Esophagus squamous epithelium (tissue), 5 donors: ENCODE data around the gene PIP5KL1. TPM values are rescaled to one million over a fixed set of nuclear protein-coding genes. Genes with fewer than 3 reads are reported as not detected.
A peak's percentile ranks its signal among the peaks of the same experiment; 100 is the strongest.

Experiments used
- DNase-seq: peaks from one replicate; lab custom pipeline; 2025; lab: John Stamatoyannopoulos, UW
- H3K27ac ChIP-seq, 4 donors: fragments of 200-600 bp; sonication (generic); one replicate each; pipeline ENCODE4 v1.5.1; 2016 to 2019; ENCODE audit warnings: mild to moderate bottlenecking in 1 of 4
- H3K27me3 ChIP-seq, 4 donors: fragments of 200-600 bp; sonication (generic); 1 replicate in 3 of 4; 2 replicates in 1 of 4; pipeline versions ENCODE4 v1.5.1 to v1.6.0; 2017 to 2021; ENCODE audit warnings: antibody characterized with exemption in 1 of 4
- H3K36me3 ChIP-seq, 3 donors: fragments of 200-600 bp; sonication (generic); one replicate each; pipeline ENCODE4 v1.5.1; 2016 to 2019
- H3K4me1 ChIP-seq, 3 donors: fragments of 200-600 bp; sonication (generic); one replicate each; pipeline ENCODE4 v1.5.1; 2017 to 2019
- H3K4me3 ChIP-seq, 4 donors: fragments of 200-600 bp; sonication (generic); 1 replicate in 3 of 4; 2 replicates in 1 of 4; pipeline ENCODE4 v1.5.1; 2016 to 2019; ENCODE audit warnings: mild to moderate bottlenecking in 2 of 4, moderate library complexity in 1 of 4
- H3K9me3 ChIP-seq, 3 donors: fragments of 200-600 bp; sonication (generic); one replicate each; pipeline ENCODE4 v1.5.1; 2016 to 2019
- CTCF ChIP-seq, 6 experiments: fragments of 450-650 bp in 4 of 6; fragments of 200-600 bp in 2 of 6; sonication (generic) in 2 of 6; IDR thresholded peaks; one replicate each; pipeline ENCODE4 v1.5.1; 2016 to 2019; ENCODE audit warnings: antibody characterized with exemption in 6 of 6, mild to moderate bottlenecking in 4 of 6, moderate library complexity in 4 of 6
- POLR2A ChIP-seq, 4 donors: fragments of 450-650 bp; IDR thresholded peaks; one replicate each; pipeline ENCODE4 v1.6.1; 2017; ENCODE audit warnings: antibody characterized with exemption in 4 of 4, mild to moderate bottlenecking in 4 of 4, moderate library complexity in 3 of 4
- whole genome bisulfite sequencing, 2 donors: methylation state at CpG; one replicate each; pipeline ENCODE4 v1.1.5; 2018; 5-methylcytosine and 5-hydroxymethylcytosine counted together
- intact Hi-C: fragments of 100-400 bp; cut with DNase I; formaldehyde crosslinking; loops from one replicate; pipeline ENCODE4 v1.15.0; 2022
- total RNA-seq, 4 donors: library from RNA; depleted of rRNA; stranded (reverse); fragments of >200 nt; gene quantifications; one replicate each; pipeline ENCODE4 v1.1.0, GENCODE V29; 2016
- donor health status: DM: yes; HTN: yes; CAD: no.

The PIP5KL1 gene
- total RNA-seq, 4 donors from 2014 or later: 3.1 to 4.6 (median 3.6) TPM; not detected in 1

- peaks cover 29 to 94% (median 33%) of the 10 kb centered on the region in 3 donors for H3K36me3 ChIP-seq
- H3K4me1 ChIP-seq: peaks cover 5 to 66% (median 10%) of the 10 kb centered on the region in 3 donors
- no peaks in the 10 kb centered on the region for H3K27me3 ChIP-seq
- no peak for DNase-seq
- TF ChIP-seq CTCF (IDR thresholded peaks at IDR 0.05) (no peak), POLR2A (IDR thresholded peaks at IDR 0.05) (no peak)
- H3K27ac ChIP-seq: peak overlapping the region in 2 of 4 donors; percentile 14 to 39
- H3K9me3 ChIP-seq: no peaks in the 10 kb centered on the region
- H3K4me3 ChIP-seq: no peak overlapping the region
- WGBS, 2 donors: 62 to 80% methylated on average over 3 of the region's 3 CpGs
- intact Hi-C loops: loop anchor here (10.0 kb wide), 1 partner anchor 158 kb away; no protein-coding TSS in a partner anchor
These were observed 16.2 kb upstream of the PIP5KL1 start for GRCh38 chr9:127946728-127947127.

GRCh38 chr9:127945942-127946341, 15.4 kb upstream of the PIP5KL1 start:
- no peak for TF ChIP-seq POLR2A (IDR thresholded peaks at IDR 0.05)
- TF ChIP-seq CTCF (IDR thresholded peaks at IDR 0.05): no peak
- no peak for DNase-seq
- Histone ChIP-seq H3K36me3 (peaks cover 29 to 98% (median 33%) of the 10 kb centered on the region in 3 donors), H3K4me1 (peaks cover 5 to 60% (median 10%) of the 10 kb centered on the region in 3 donors), H3K27ac (peak overlapping the region in 2 of 4 donors; percentile 14 to 39), H3K9me3 (no peaks in the 10 kb centered on the region), H3K27me3 (no peaks in the 10 kb centered on the region), H3K4me3 (no peak overlapping the region)
- intact Hi-C loops: loop anchor here (10.0 kb wide), 1 partner anchor 159 kb away; no protein-coding TSS in a partner anchor
- 78 to 86% methylated on average over 6 to 8 of the region's 9 CpGs for whole genome bisulfite sequencing, 2 donors

GRCh38 chr9:127945338-127945737, 14.8 kb upstream of the PIP5KL1 start:
- no peaks in the 10 kb centered on the region for H3K27me3 ChIP-seq
- intact Hi-C loops: loop anchor here (10.0 kb wide), 1 partner anchor 159 kb away; no protein-coding TSS in a partner anchor
- H3K9me3 ChIP-seq: no peaks in the 10 kb centered on the region
- WGBS, 2 donors: 84% methylated on average over 8 of the region's 24 CpGs; no CpG with 5 or more reads in 1 of the 2 donors
- TF ChIP-seq POLR2A (IDR thresholded peaks at IDR 0.05): no peak
- no peak for TF ChIP-seq CTCF (IDR thresholded peaks at IDR 0.05)
- H3K27ac ChIP-seq: peak overlapping the region in 1 of 4 donors; percentile 9
- peaks cover under 1 to 54% (median 6%) of the 10 kb centered on the region in 3 donors for H3K4me1 ChIP-seq
- peaks cover 29 to 94% (median 33%) of the 10 kb centered on the region in 3 donors for H3K36me3 ChIP-seq
- DNase-seq: no peak
- no peak overlapping the region for H3K4me3 ChIP-seq

GRCh38 chr9:127944586-127945218, 14.1 kb upstream of the PIP5KL1 start:
- H3K4me1 ChIP-seq: peaks cover 0 to 48% (median 3%) of the 10 kb centered on the region in 3 donors
- no peak for DNase-seq
- WGBS, 2 donors: 87% methylated on average over 24 of the region's 38 CpGs; no CpG with 5 or more reads in 1 of the 2 donors
- peaks cover 29 to 93% (median 33%) of the 10 kb centered on the region in 3 donors for H3K36me3 ChIP-seq
- H3K9me3 ChIP-seq: no peaks in the 10 kb centered on the region
- H3K27me3 ChIP-seq: no peaks in the 10 kb centered on the region
- intact Hi-C loops: loop anchor here (10.0 kb wide), 1 partner anchor 160 kb away; no protein-coding TSS in a partner anchor
- peak overlapping the region in 3 of 4 donors; percentile 29 to 56 (median 39) for H3K27ac ChIP-seq
- no peak overlapping the region for H3K4me3 ChIP-seq
- TF ChIP-seq POLR2A (IDR thresholded peaks at IDR 0.05): no peak
- no peak for TF ChIP-seq CTCF (IDR thresholded peaks at IDR 0.05)

GRCh38 chr9:127943731-127944144, 13.2 kb upstream of the PIP5KL1 start:
- no peak overlapping the region for H3K4me3 ChIP-seq
- WGBS, 2 donors: 13 to 85% methylated on average over 3 to 12 of the region's 13 CpGs

More at GRCh38 chr9:127943731-127944144, 13.2 kb upstream of the PIP5KL1 start:
- Histone ChIP-seq H3K4me1 (peaks cover 0 to 47% (median 3%) of the 10 kb centered on the region in 3 donors), H3K36me3 (peaks cover 29 to 89% (median 33%) of the 10 kb centered on the region in 3 donors), H3K27me3 (no peaks in the 10 kb centered on the region), H3K27ac (peak overlapping the region; percentile 2 to 56 (median 24)), H3K9me3 (no peaks in the 10 kb centered on the region)
- intact Hi-C loops: loop anchor here (2.0 to 10.0 kb wide), 2 partner anchors 91 to 161 kb away; no protein-coding TSS in a partner anchor
- TF ChIP-seq CTCF (IDR thresholded peaks at IDR 0.05): peak; percentile 86 to 96 (median 92)
- TF ChIP-seq POLR2A (IDR thresholded peaks at IDR 0.05): no peak
- DNase-seq: no peak
